Measurements from ENCODE around the gene TRPC4AP. TPM values are rescaled to one million over a fixed set of nuclear protein-coding genes. Genes with fewer than 3 reads are reported as not detected.
"Not testable (repeated sequence)": the region's sequence is repeated elsewhere in the genome, so short reads cannot be mapped to it uniquely, and the experiment has no call there.

TRPC4AP gene
- total RNA-seq, 1 donor from 2014 or later, result 102 TPM

GRCh38 chr20:35077872-35078271 is 14.7 kb downstream of the TRPC4AP start:
- no peak overlapping the region for H3K4me3 Mint-ChIP-seq
- H3K36me3 Mint-ChIP-seq, result peaks cover 64% of the 10 kb centered on the region
- H3K4me1 Mint-ChIP-seq (ENCODE audit: unreplicated experiment), result no peaks in the 10 kb centered on the region
- no peaks in the 10 kb centered on the region for H3K27me3 Mint-ChIP-seq
- TF ChIP-seq, protein P1, sequence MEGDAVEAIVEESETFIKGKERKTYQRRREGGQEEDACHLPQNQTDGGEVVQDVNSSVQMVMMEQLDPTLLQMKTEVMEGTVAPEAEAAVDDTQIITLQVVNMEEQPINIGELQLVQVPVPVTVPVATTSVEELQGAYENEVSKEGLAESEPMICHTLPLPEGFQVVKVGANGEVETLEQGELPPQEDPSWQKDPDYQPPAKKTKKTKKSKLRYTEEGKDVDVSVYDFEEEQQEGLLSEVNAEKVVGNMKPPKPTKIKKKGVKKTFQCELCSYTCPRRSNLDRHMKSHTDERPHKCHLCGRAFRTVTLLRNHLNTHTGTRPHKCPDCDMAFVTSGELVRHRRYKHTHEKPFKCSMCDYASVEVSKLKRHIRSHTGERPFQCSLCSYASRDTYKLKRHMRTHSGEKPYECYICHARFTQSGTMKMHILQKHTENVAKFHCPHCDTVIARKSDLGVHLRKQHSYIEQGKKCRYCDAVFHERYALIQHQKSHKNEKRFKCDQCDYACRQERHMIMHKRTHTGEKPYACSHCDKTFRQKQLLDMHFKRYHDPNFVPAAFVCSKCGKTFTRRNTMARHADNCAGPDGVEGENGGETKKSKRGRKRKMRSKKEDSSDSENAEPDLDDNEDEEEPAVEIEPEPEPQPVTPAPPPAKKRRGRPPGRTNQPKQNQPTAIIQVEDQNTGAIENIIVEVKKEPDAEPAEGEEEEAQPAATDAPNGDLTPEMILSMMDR (conservative IDR thresholded peaks at IDR 0.05), result no peak
- no peak for DNase-seq (ENCODE audit: extremely low spot score, unreplicated experiment)
- H3K9me3 Mint-ChIP-seq, result peaks cover 17% of the 10 kb centered on the region
- H3K27ac Mint-ChIP-seq, result no peak overlapping the region

DNA sequence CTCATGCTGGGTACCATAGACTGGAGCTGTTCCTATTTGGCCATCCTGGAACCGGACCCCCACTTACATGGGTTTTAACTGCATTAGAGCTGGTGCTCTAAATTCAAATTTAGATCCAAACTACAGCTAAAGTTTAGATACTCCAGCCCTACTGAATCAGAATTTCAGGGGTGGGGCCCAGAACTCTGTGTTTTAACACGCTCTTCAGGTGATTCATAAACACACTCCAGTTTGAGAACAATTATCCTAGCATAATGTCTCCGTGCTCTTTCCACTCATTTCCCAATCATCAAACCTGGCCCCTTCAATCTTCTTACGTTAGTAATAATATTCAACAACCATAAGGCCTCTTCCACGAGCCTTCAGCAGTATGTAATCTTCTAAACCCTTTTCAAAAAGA is 15.3 kb downstream of the TRPC4AP start:
- DNase-seq (ENCODE audit: extremely low spot score, unreplicated experiment), result no peak
- no peaks in the 10 kb centered on the region for H3K4me1 Mint-ChIP-seq (ENCODE audit: unreplicated experiment)
- peaks cover 64% of the 10 kb centered on the region for H3K36me3 Mint-ChIP-seq
- H3K4me3 Mint-ChIP-seq, result no peak overlapping the region
- TF ChIP-seq, protein P1 (conservative IDR thresholded peaks at IDR 0.05), result no peak
- no peak overlapping the region for H3K27ac Mint-ChIP-seq
- H3K27me3 Mint-ChIP-seq, result no peaks in the 10 kb centered on the region
- H3K9me3 Mint-ChIP-seq, result peaks cover 18% of the 10 kb centered on the region

DNA sequence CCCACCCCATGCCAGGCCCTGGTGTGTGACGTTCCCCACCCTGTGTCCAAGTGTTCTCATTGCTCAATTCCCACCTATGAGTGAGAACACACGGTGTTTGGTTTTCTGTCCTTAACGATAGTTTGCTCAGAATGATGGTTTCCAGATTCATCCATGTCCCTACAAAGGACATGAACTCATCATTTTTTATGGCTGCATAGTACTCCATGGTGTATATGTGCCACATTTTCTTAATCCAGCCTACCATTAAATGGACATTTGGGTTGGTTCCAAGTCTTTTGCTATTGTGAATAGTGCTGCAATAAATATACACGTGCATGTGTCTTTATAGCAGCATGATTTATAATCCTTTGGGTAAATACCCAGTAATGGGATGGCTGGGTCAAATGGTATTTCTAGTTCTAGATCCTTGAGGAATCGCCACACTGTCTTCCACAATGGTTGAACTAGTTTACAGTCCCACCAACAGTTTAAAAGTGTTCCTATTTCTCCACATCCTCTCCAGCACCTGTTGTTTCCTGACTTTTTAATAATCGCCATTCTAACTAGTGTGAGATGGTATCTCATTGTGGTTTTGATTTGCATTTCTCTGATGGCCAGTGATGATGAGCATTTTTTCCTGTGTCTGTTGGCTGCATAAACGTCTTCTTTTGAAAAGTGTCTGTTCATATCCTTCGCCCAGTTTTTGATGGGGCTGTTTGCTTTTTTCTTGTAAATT is 21.0 kb downstream of the TRPC4AP start:
- peaks cover 12% of the 10 kb centered on the region for H3K9me3 Mint-ChIP-seq
- H3K36me3 Mint-ChIP-seq, result peaks cover 59% of the 10 kb centered on the region
- H3K4me3 Mint-ChIP-seq; DNase-seq (ENCODE audit: extremely low spot score, unreplicated experiment); H3K4me1 Mint-ChIP-seq (ENCODE audit: unreplicated experiment); H3K27me3 Mint-ChIP-seq; H3K27ac Mint-ChIP-seq: not testable (repeated sequence)

DNA sequence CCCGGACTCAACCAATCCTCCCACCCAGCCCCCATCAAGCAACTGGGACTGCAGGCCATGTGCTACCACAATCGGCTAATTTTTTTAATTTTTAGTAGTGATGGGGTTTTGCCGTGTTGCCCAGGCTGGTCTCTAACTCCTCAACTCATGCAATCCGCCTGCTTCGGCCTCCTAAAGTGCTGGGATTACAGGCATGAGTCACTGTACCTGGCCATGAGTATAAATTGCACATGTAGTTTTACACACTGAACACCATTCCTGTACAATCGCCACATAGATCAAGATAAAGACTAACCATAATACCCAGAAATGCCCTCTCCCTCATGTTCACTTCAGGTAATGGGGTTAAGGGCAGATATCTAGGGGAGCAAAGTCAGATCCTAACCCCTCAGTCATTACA is 26.4 kb downstream of the TRPC4AP start:
- no peak overlapping the region for H3K27ac Mint-ChIP-seq
- no peaks in the 10 kb centered on the region for H3K27me3 Mint-ChIP-seq
- H3K4me3 Mint-ChIP-seq, result no peak overlapping the region
- TF ChIP-seq, protein P1 (conservative IDR thresholded peaks at IDR 0.05), result no peak
- peaks cover 10% of the 10 kb centered on the region for H3K4me1 Mint-ChIP-seq (ENCODE audit: unreplicated experiment)
- no peaks in the 10 kb centered on the region for H3K9me3 Mint-ChIP-seq
- H3K36me3 Mint-ChIP-seq, result peaks cover 34% of the 10 kb centered on the region
- DNase-seq (ENCODE audit: extremely low spot score, unreplicated experiment), result no peak

DNA sequence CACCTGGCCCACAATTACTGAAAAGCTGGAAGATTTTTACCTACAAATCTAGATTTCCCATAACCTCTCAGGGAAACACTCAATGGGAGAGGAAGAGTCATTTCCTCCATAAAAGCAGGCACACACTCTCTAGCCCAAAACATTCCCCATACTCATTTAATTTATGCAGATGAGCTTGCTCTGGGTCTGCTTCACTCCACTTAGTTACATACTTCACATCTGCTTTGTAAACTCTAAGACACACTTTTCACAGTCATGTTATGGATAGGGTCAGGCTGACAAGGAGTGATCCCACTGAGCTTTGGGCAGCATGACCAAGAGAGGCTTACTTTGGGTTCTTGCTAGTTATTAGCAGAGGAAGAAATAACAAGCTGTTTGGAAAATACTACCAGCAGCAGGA is 27.4 kb downstream of the TRPC4AP start:
- Mint-ChIP-seq H3K27me3 (no peaks in the 10 kb centered on the region), H3K9me3 (no peaks in the 10 kb centered on the region), H3K4me1 (ENCODE audit: unreplicated experiment) (peaks cover 10% of the 10 kb centered on the region), H3K4me3 (no peak overlapping the region), H3K36me3 (peaks cover 34% of the 10 kb centered on the region), H3K27ac (no peak overlapping the region)
- TF ChIP-seq, protein P1 (conservative IDR thresholded peaks at IDR 0.05), result no peak
- no peak for DNase-seq (ENCODE audit: extremely low spot score, unreplicated experiment)

GRCh38 chr20:35063168-35063567 is 29.4 kb downstream of the TRPC4AP start:
- no peaks in the 10 kb centered on the region for H3K9me3 Mint-ChIP-seq
- TF ChIP-seq, protein P1 (conservative IDR thresholded peaks at IDR 0.05), result no peak
- H3K4me1 Mint-ChIP-seq (ENCODE audit: unreplicated experiment), result peaks cover 12% of the 10 kb centered on the region
- H3K36me3 Mint-ChIP-seq, result peaks cover 49% of the 10 kb centered on the region
- no peaks in the 10 kb centered on the region for H3K27me3 Mint-ChIP-seq
- no peak overlapping the region for H3K4me3 Mint-ChIP-seq
- DNase-seq (ENCODE audit: extremely low spot score, unreplicated experiment), result no peak
- no peak overlapping the region for H3K27ac Mint-ChIP-seq
